WTC11 (cell line): Measurements from ENCODE around the gene ETV7. TPM values are rescaled to one million over a fixed set of nuclear protein-coding genes. Genes with fewer than 3 reads are reported as not detected.

Source experiments
- ATAC-seq: fragments of 200-7000 bp; cut with Tn5 transposase; 2 replicates; pipeline ENCODE4 v1.10.0; 2021; ENCODE audit warnings: mild to moderate bottlenecking, moderate library complexity
- CTCF ChIA-PET: fragments of 300-600 bp; sonication (Branson Sonifier 250); formaldehyde crosslinking; loops from one replicate; lab custom pipeline; 2021; ENCODE audit warnings: antibody characterized with exemption; lab: Charles Lee
- POLR2A ChIA-PET: fragments of 350-600 bp; sonication (Branson Sonifier 250); formaldehyde crosslinking; loops from one replicate; lab custom pipeline; 2021; ENCODE audit warnings: antibody characterized with exemption; lab: Charles Lee
- DNase-seq: peaks from one replicate; pipeline ENCODE4 v3.0.0; 2021; ENCODE audit warnings: low spot score
- H3K27ac Mint-ChIP-seq: 2 replicates; pipeline ENCODE4 v1.8.0; 2021; ENCODE audit warnings: mixed read lengths
- H3K27me3 Mint-ChIP-seq: 2 replicates; pipeline ENCODE4 v1.8.0; 2021; ENCODE audit warnings: low read depth, mild to moderate bottlenecking, moderate library complexity, mixed read lengths
- H3K36me3 Mint-ChIP-seq: 2 replicates; pipeline ENCODE4 v1.8.0; 2021; ENCODE audit warnings: mixed read lengths
- H3K4me1 Mint-ChIP-seq: 2 replicates; pipeline ENCODE4 v1.8.0; 2022; ENCODE audit warnings: mixed read lengths
- H3K4me3 Mint-ChIP-seq: 2 replicates; pipeline ENCODE4 v1.8.0; 2021; ENCODE audit warnings: mild to moderate bottlenecking, moderate library complexity, mixed read lengths
- H3K9me3 Mint-ChIP-seq: 2 replicates; pipeline ENCODE4 v1.8.0; 2021; ENCODE audit warnings: mixed read lengths
- AR ChIP-seq: fragments of 250-450 bp; sonication (Bioruptor Pico); IDR thresholded peaks from 2 replicates; pipeline ENCODE4 v1.9.0; 2021; ENCODE audit warnings: mild to moderate bottlenecking
- ARID4B ChIP-seq: sonication (generic); formaldehyde crosslinking; IDR thresholded peaks from 2 replicates; pipeline ENCODE4 v1.8.0; 2023; ENCODE audit warnings: missing genetic modification reagents, mild to moderate bottlenecking, borderline replicate concordance
- CREM ChIP-seq: sonication (generic); formaldehyde crosslinking; IDR thresholded peaks from 2 replicates; pipeline ENCODE4 v1.8.1; 2022; ENCODE audit warnings: mild to moderate bottlenecking, missing genetic modification reagents, moderate library complexity
- E2F5 ChIP-seq: sonication (generic); formaldehyde crosslinking; IDR thresholded peaks from 2 replicates; pipeline ENCODE4 v1.8.1; 2022; ENCODE audit warnings: mild to moderate bottlenecking, moderate library complexity, missing genetic modification reagents
- ETV6 ChIP-seq: sonication (generic); formaldehyde crosslinking; IDR thresholded peaks from 2 replicates; pipeline ENCODE4 v1.8.1; 2022; ENCODE audit warnings: mild to moderate bottlenecking, missing genetic modification reagents
- GABPB1 ChIP-seq: sonication (generic); formaldehyde crosslinking; IDR thresholded peaks from 2 replicates; pipeline ENCODE4 v1.8.1; 2023; ENCODE audit warnings: mild to moderate bottlenecking, missing genetic modification reagents
- IRF1 ChIP-seq: sonication (generic); formaldehyde crosslinking; IDR thresholded peaks from 2 replicates; pipeline ENCODE4 v1.8.0; 2023; ENCODE audit warnings: missing genetic modification reagents
- IRF2 ChIP-seq: sonication (generic); formaldehyde crosslinking; IDR thresholded peaks from 2 replicates; pipeline ENCODE4 v1.8.0; 2022; ENCODE audit warnings: low read depth, missing genetic modification reagents, borderline replicate concordance
- MXD4 ChIP-seq: fragments of 250-450 bp; sonication (Bioruptor Pico); IDR thresholded peaks from 2 replicates; pipeline ENCODE4 v1.8.0; 2021; ENCODE audit warnings: mild to moderate bottlenecking, moderate library complexity, borderline replicate concordance
- NFE2L1 ChIP-seq: sonication (generic); formaldehyde crosslinking; IDR thresholded peaks from 2 replicates; pipeline ENCODE4 v1.8.1; 2023; ENCODE audit warnings: missing genetic modification reagents
- NR1H2 ChIP-seq: sonication (generic); formaldehyde crosslinking; IDR thresholded peaks from 2 replicates; pipeline ENCODE4 v1.9.0; 2021; ENCODE audit warnings: mild to moderate bottlenecking, moderate library complexity, missing genetic modification reagents
- NR2C2 ChIP-seq: sonication (generic); formaldehyde crosslinking; IDR thresholded peaks from 2 replicates; pipeline ENCODE4 v1.8.0; 2022; ENCODE audit warnings: mild to moderate bottlenecking, missing genetic modification reagents
- PRDM15 ChIP-seq: sonication (generic); formaldehyde crosslinking; IDR thresholded peaks from 2 replicates; pipeline ENCODE4 v1.8.0; 2022; ENCODE audit warnings: missing genetic modification reagents
- SMAD4 ChIP-seq: sonication (generic); formaldehyde crosslinking; IDR thresholded peaks from 2 replicates; pipeline ENCODE4 v1.8.0; 2022; ENCODE audit warnings: mild to moderate bottlenecking, missing genetic modification reagents
- TCF7 ChIP-seq: sonication (generic); formaldehyde crosslinking; IDR thresholded peaks from 2 replicates; pipeline ENCODE4 v1.8.0; 2022; ENCODE audit warnings: mild to moderate bottlenecking, low read depth, missing genetic modification reagents, moderate library complexity
- TEAD1 ChIP-seq: sonication (generic); formaldehyde crosslinking; IDR thresholded peaks from 2 replicates; pipeline ENCODE4 v1.8.0; 2022; ENCODE audit warnings: mild to moderate bottlenecking, missing genetic modification reagents
- ZNF317 ChIP-seq: sonication (generic); formaldehyde crosslinking; IDR thresholded peaks from 2 replicates; pipeline ENCODE4 v1.8.1; 2023; ENCODE audit warnings: low read depth, mild to moderate bottlenecking, moderate library complexity, missing genetic modification reagents, borderline replicate concordance
- ZNF671 ChIP-seq: fragments of 250-450 bp; sonication (Bioruptor Pico); IDR thresholded peaks from 2 replicates; pipeline ENCODE4 v1.8.0; 2021; ENCODE audit warnings: mild to moderate bottlenecking
- total RNA-seq: library from RNA; stranded (reverse); gene quantifications from 3 replicates; pipeline ENCODE4 v1.2.3, GENCODE V29; 2021

ETV7 gene
- total RNA-seq, 1 experiment from 2014 or later, result 0.68 TPM

GRCh38 chr6:36376742-36377141, 10.7 kb downstream of the ETV7 start:
- TF ChIP-seq AR, result no peak
- no peak for TF ChIP-seq ZNF317 (CRISPR knock-in tag)
- TF ChIP-seq NR1H2 (CRISPR knock-in tag), result no peak
- no peak for TF ChIP-seq ZNF671 (CRISPR knock-in tag)
- TF ChIP-seq TEAD1 (CRISPR knock-in tag), result no peak
- no peak for TF ChIP-seq TCF7
- no peak for TF ChIP-seq MXD4
- TF ChIP-seq CREM (CRISPR knock-in tag), result no peak
- no peak for TF ChIP-seq IRF1 (CRISPR knock-in tag)
- TF ChIP-seq ETV6 (CRISPR knock-in tag), result no peak
- no peak for TF ChIP-seq SMAD4
- TF ChIP-seq PRDM15 (CRISPR knock-in tag), result no peak
- TF ChIP-seq, all 79 proteins: peak for 0
- POLR2A ChIA-PET, result no interaction called here
- no peaks in the 10 kb centered on the region for H3K36me3 Mint-ChIP-seq
- peaks cover 27% of the 10 kb centered on the region for H3K4me1 Mint-ChIP-seq
- H3K27ac Mint-ChIP-seq, result no peak overlapping the region
- peak; percentile 62 for ATAC-seq
- no peak for DNase-seq
- H3K27me3 Mint-ChIP-seq, result no peaks in the 10 kb centered on the region
- CTCF ChIA-PET, result no interaction called here
- H3K4me3 Mint-ChIP-seq, result no peak overlapping the region
- no peaks in the 10 kb centered on the region for H3K9me3 Mint-ChIP-seq

GRCh38 chr6:36376183-36376582, 11.3 kb downstream of the ETV7 start:
- ATAC-seq (no peak), DNase-seq (no peak)
- no peaks in the 10 kb centered on the region for H3K36me3 Mint-ChIP-seq
- H3K27ac Mint-ChIP-seq, result no peak overlapping the region
- H3K27me3 Mint-ChIP-seq, result no peaks in the 10 kb centered on the region
- ChIA-PET POLR2A (no interaction called here), CTCF (no interaction called here)
- no peak overlapping the region for H3K4me3 Mint-ChIP-seq
- TF ChIP-seq E2F5 (CRISPR knock-in tag), result no peak
- TF ChIP-seq NFE2L1 (CRISPR knock-in tag), result no peak
- TF ChIP-seq IRF2 (CRISPR knock-in tag), result no peak
- no peak for TF ChIP-seq TCF7
- TF ChIP-seq GABPB1 (CRISPR knock-in tag), result no peak
- no peak for TF ChIP-seq ARID4B (CRISPR knock-in tag)
- no peak for TF ChIP-seq NR2C2 (CRISPR knock-in tag)
- no peaks in the 10 kb centered on the region for H3K9me3 Mint-ChIP-seq
- H3K4me1 Mint-ChIP-seq, result peaks cover 27% of the 10 kb centered on the region
